ENCODE data around the gene CMSS1. TPM values are rescaled to one million over a fixed set of nuclear protein-coding genes. Genes with fewer than 3 reads are reported as not detected.

Gene CMSS1
- polyA plus RNA-seq, 1 of the 3 experiments (the other 2 are of a cell fraction), result 9.1 TPM

DNA sequence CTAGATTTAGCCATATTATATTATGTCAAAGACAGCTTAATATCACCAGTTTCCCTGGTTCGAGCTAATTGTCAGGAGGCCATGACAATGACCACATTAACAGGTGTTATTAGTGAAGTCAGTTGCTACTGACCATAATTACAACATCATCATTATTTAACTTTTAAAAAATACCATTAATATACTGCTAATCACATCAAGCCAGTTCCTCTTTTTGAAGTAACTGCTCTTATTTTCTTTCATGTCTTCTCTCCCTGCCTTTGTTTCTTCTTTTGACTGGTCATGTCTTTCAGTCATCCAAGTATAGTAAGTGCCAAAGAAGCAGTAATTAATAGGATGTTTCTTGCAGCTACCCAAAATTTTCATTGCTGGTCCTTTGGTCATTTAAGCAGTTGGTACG, 61.6 kb downstream of the CMSS1 start (continued):
- TF ChIP-seq, protein P1, sequence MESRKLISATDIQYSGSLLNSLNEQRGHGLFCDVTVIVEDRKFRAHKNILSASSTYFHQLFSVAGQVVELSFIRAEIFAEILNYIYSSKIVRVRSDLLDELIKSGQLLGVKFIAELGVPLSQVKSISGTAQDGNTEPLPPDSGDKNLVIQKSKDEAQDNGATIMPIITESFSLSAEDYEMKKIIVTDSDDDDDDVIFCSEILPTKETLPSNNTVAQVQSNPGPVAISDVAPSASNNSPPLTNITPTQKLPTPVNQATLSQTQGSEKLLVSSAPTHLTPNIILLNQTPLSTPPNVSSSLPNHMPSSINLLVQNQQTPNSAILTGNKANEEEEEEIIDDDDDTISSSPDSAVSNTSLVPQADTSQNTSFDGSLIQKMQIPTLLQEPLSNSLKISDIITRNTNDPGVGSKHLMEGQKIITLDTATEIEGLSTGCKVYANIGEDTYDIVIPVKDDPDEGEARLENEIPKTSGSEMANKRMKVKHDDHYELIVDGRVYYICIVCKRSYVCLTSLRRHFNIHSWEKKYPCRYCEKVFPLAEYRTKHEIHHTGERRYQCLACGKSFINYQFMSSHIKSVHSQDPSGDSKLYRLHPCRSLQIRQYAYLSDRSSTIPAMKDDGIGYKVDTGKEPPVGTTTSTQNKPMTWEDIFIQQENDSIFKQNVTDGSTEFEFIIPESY (IDR thresholded peaks at IDR 0.05; ENCODE audit: borderline replicate concordance, low read depth), result no peak
- no peak for TF ChIP-seq RCOR1 (IDR thresholded peaks at IDR 0.05; ENCODE audit: low read length)

DNA sequence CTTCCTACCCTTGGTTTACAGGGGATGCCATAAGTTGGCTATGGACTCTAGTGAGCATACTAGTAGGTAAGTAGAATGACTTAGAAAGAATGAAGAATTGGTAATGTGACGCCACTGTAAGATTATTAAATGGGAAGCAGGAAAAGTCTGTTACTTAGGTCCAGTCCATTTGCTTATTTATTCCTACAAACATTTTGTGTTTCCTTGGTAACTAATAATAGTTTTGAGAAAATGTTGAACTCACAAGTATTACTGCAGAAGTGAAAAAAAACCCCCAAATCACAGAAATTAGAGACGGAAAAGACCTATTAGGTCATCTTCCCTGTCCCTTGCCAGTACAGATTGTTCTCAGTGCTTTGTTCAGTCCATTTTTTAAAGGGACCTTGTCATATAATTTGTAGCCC, 63.5 kb downstream of the CMSS1 start:
- no peak overlapping the region for H2AFZ ChIP-seq (ENCODE audit: low read depth)
- no peaks in the 10 kb centered on the region for H3K27me3 ChIP-seq (ENCODE audit: insufficient read depth)
- H3K4me2 ChIP-seq, result no peak overlapping the region
- H3K4me1 ChIP-seq (ENCODE audit: control insufficient read depth in 1 of 2, insufficient read depth in 2 of 2, low read depth in 1 of 2, low read length in 1 of 2), result peaks cover 7 to 10% of the 10 kb centered on the region in 2 experiments; a peak in 3 of 4 replicates
- WGBS (ENCODE audit: low lambda C conversion rate), result 98% methylated on average over 2 of the region's 2 CpGs
- H3K79me2 ChIP-seq (ENCODE audit: insufficient read depth), result no peaks in the 10 kb centered on the region
- H3K9me3 ChIP-seq, result no peaks in the 10 kb centered on the region
- H3K9ac ChIP-seq, result no peak overlapping the region
- H3K4me3 ChIP-seq (ENCODE audit: low read depth in 2 of 2, low read length in 1 of 2), result no peak overlapping the region
- ChIA-PET CTCF (interaction anchor here (1.4 kb wide), 1 partner anchor 188 kb away, joined by 3 read pairs; no protein-coding TSS in a partner anchor), POLR2A (no interaction called here)
- no peaks in the 10 kb centered on the region for H4K20me1 ChIP-seq (ENCODE audit: insufficient read depth)
- DNase-seq, result no peak
- TF ChIP-seq RCOR1 (IDR thresholded peaks at IDR 0.05; ENCODE audit: low read length), result no peak
- no peak for TF ChIP-seq FOSL2 (IDR thresholded peaks at IDR 0.05; ENCODE audit: borderline replicate concordance, low read depth)
- no peak for TF ChIP-seq TCF12 (IDR thresholded peaks at IDR 0.05)
- TF ChIP-seq GATA2 (CRISPR knock-in tag; IDR thresholded peaks at IDR 0.05), result no peak
- TF ChIP-seq SMC3 (IDR thresholded peaks at IDR 0.05; ENCODE audit: low read depth, low read length), result no peak
- no peak for TF ChIP-seq USF1 (IDR thresholded peaks at IDR 0.05; ENCODE audit: borderline replicate concordance, low read depth)
- no peaks in the 10 kb centered on the region for H3K9me2 ChIP-seq
- peaks cover 6% of the 10 kb centered on the region for H3F3A ChIP-seq (replicated peaks; ENCODE audit: insufficient read depth)
- no peak overlapping the region for H3K27ac ChIP-seq (ENCODE audit: low read depth in 2 of 2, low read length in 1 of 2)
- no peaks in the 10 kb centered on the region for H3K36me3 ChIP-seq (replicated peaks in 1 of 2; ENCODE audit: control insufficient read depth in 1 of 2, insufficient read depth in 2 of 2, low read length in 1 of 2)

GRCh38 chr3:99882436-99883137, 64.9 kb downstream of the CMSS1 start:
- Histone ChIP-seq H3K4me3 (ENCODE audit: low read depth in 2 of 2, low read length in 1 of 2) (no peak overlapping the region), H3K27ac (ENCODE audit: low read depth in 2 of 2, low read length in 1 of 2) (no peak overlapping the region), H3K27me3 (ENCODE audit: insufficient read depth) (no peaks in the 10 kb centered on the region), H3K79me2 (ENCODE audit: insufficient read depth) (no peaks in the 10 kb centered on the region), H3K4me1 (ENCODE audit: control insufficient read depth in 1 of 2, insufficient read depth in 2 of 2, low read depth in 1 of 2, low read length in 1 of 2) (no peaks in the 10 kb centered on the region; a peak in 2 of 4 replicates), H3K9me2 (no peaks in the 10 kb centered on the region), H3K36me3 (replicated peaks in 1 of 2; ENCODE audit: control insufficient read depth in 1 of 2, insufficient read depth in 2 of 2, low read length in 1 of 2) (no peaks in the 10 kb centered on the region), H3K9ac (no peak overlapping the region), H3F3A (replicated peaks; ENCODE audit: insufficient read depth) (peaks cover 2% of the 10 kb centered on the region), H4K20me1 (ENCODE audit: insufficient read depth) (no peaks in the 10 kb centered on the region), H3K4me2 (no peak overlapping the region), H2AFZ (ENCODE audit: low read depth) (no peak overlapping the region), H3K9me3 (no peaks in the 10 kb centered on the region)
- CTCF ChIA-PET, result interaction anchor here (1.4 kb wide), 1 partner anchor 186 kb away, joined by 3 read pairs; no protein-coding TSS in a partner anchor
- POLR2A ChIA-PET, result no interaction called here
- 89% methylated on average over 1 of the region's 1 CpG for WGBS (ENCODE audit: low lambda C conversion rate)
- TF ChIP-seq FOSL2 (IDR thresholded peaks at IDR 0.05; ENCODE audit: borderline replicate concordance, low read depth), result no peak
- TF ChIP-seq RCOR1 (IDR thresholded peaks at IDR 0.05; ENCODE audit: low read length), result no peak
- no peak for TF ChIP-seq GABPA (IDR thresholded peaks at IDR 0.05; ENCODE audit: low read depth)
- peak; percentile 16; the same call in 1 of the 2 replicates for TF ChIP-seq NFIC (IDR thresholded peaks at IDR 0.05; ENCODE audit: borderline replicate concordance)
- TF ChIP-seq GATA2 (CRISPR knock-in tag; IDR thresholded peaks at IDR 0.05), result peak; percentile 40
- no peak for TF ChIP-seq ELF1 (IDR thresholded peaks at IDR 0.05)
- TF ChIP-seq TEAD4 (IDR thresholded peaks at IDR 0.05; ENCODE audit: borderline replicate concordance, insufficient read depth), result no peak
- no peak for TF ChIP-seq MEF2A (IDR thresholded peaks at IDR 0.05; ENCODE audit: borderline replicate concordance, low read depth)
- DNase-seq, result no peak

Data from SK-N-SH (cell line).